GM12873 (cell line): ENCODE measurements around the gene C1orf232.

Experiments
- CTCF ChIP-seq: IDR thresholded peaks from 2 replicates; pipeline ENCODE4 v1.5.1; 2012; ENCODE audit warnings: low read depth, mild to moderate bottlenecking, moderate library complexity, low read length, control low read depth; ENCODE audit not compliant: insufficient read depth; ENCODE audit errors: missing control alignments

Gene C1orf232

DNA sequence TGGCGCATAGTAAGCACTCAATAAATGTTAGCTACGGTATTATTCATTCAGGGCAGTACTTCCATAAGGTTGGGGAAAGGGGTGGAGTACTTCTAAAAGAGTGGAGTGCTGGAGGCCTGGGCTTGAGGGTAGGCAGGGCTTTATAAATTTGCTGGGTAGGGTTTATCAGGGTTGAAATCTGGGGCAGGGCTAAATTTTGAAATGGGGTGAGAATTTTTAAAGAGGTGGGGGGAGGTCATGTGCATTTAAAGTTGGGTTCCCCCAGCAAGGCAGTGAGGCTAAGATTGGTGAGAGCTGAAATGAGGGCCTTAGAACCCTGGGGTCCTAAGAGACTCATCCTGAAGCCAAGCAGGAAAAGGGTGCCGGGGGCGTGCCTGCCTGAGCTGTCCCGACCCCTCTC is 31.6 kb upstream of the C1orf232 start:
- no peak for TF ChIP-seq CTCF

GRCh38 chr1:26197813-26198212 is 29.1 kb upstream of the C1orf232 start:
- TF ChIP-seq CTCF = no peak

DNA sequence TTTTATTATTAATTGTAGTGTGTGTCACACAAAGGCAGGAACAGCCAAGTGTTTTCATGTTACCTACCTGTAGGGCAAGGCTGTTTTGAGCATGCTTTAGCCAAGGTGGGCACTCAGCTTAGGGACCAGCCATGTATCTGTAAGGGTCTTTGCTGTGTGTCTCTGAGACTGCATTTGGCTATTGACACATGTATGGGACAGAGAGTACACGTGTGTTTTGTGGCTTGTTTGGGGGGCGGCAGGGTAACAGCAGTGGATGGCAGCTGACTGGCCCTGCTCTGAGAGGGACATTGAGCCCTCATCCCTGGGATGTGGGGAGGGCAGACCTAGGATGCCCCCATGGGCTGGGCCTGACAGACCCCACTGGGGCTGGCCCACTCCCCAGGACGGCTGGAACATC is 28.5 kb upstream of the C1orf232 start:
- no peak for TF ChIP-seq CTCF

DNA sequence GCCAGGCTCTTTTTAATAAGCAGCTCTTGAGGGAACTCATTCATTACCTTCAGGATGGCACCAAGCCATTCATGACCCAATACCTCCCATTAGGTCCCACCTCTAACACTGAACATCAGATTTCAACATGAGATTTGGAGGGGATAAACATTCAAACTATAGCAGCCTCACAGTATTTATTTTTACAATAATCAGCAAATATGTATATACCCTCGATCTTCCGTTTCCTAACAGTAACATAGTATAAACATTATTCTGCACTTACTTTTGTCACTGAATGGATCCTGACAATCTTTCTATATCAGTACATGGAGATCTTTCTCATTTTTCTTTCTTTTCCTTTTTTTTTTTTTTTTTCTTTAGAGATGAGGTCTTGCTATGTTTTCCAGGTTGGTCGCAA is 27.0 kb upstream of the C1orf232 start:
- no peak for TF ChIP-seq CTCF

DNA sequence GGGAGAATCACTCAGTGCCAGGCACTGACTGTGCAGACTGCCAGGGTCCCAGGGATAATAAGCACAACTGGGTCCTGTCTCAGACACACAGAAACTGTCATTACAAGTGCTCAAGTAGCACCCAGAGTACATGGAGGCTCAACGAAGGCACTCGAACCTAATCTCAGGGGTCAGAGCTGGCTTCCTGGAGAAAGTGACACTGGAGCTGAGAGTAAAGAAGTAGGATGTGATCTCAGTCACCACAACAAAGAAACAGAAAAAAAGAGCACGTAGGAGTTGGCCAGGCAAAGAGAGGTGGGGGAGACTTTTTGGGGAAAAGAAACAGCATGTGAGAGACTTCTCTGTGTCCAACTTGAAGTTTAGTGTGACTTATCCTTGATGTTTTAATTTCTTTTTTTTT is 23.0 kb upstream of the C1orf232 start:
- no peak for TF ChIP-seq CTCF

DNA sequence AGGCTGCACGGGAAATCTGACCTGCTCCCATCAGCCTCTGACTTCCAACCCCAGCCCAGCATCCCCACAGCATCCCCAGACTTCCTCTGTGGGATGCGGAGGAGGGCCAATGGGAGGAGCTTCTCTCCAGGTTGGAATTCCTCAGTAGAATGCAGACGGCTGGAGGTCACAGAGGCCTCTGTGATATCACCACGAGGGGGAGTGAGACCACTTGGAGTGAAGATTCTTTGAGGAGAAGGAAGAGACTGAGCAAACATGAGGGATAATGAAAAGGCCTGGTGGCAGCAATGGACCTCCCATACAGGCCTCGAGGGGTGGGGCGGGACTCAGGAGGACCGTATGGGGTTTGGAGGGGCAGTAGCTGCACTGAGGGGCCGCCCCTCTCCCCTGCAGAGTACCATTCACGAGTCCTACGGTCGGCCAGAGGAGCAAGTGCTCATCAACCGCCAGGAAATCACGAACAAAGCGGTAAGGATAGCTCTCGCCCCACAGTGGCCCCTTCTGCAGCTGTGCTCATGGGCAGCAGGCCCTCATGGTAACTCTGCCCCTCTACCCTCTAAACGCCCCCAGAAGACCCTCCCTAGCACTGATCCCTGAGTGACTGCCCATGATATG is 21.7 kb upstream of the C1orf232 start, which contains the start of gene CATSPER4:
Gene CATSPER4 (plus strand): TSS at position 230 of the 615 bp plus-strand sequence. CDS start 26 bp downstream, at position 256.
- no peak for TF ChIP-seq CTCF

DNA sequence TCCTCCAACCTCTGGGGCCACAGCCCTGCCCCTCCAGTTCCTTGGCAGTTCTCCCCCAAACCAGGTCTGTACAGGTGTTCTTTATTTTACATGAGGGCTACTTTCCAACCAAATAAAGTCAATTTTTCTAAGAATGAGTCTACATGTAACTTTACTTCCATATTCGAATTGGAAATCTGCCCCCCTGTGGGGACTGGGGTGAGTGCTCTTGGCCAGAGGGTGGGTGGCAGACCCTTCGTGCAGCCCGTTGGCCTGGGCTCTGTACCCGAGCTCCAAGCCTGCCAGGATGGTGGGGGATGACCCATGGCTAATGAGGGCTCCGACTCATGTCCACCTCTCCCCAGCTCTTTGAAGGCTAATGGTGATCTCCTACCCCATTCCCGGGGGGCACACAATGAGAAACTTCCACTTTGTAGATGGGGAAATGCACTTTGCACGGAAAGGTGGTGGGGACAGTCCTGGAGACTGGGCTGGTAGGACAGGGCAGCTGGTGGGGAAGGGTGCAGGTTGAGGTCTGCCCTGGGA is 21.1 kb upstream of the C1orf232 start:
- no peak for TF ChIP-seq CTCF

DNA sequence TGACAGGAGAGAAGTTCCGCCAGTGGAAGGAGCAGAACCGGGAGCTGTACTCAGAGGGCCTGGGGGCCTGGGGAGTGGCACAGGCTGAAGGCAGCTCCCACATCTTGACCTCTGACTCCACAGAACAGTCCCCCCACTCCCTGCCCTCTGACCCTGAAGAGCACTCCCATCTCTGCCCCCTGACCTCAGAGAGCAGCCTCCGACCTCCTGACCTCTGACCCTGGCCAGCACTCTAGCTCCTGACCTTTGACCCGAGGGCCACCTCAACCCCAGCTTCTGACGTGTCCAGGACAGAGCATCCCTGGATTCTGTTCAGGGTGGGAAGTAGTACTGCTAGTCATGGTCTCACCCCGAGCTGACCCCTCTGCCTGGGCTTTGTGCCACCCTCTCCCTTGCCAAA is 20.6 kb upstream of the C1orf232 start:
- TF ChIP-seq CTCF = no peak
